ENCODE measurements around the gene SPNS1.
"Not testable (repeated sequence)": the region's sequence is repeated elsewhere in the genome, so short reads cannot be mapped to it uniquely, and the experiment has no call there.

Gene SPNS1

DNA sequence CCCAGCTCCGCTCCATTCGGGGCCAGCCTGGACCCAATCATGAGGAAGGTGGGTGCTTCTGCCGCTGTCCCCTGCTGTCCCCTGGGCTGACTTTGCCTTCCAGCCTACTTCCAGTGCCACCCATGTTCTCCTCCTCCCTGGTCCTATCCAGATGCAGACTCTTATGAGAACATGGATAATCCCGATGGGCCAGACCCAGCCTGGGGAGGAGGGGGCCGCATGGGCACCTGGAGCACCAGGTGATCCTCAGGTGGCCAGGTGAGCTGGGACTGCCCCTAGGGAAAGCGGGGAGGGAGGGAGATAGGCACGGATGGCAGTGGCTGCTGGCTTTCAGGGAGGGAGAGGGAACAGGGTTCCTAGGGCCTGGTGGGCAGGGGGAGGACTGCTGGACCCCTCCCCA lies 35.9 kb upstream of the SPNS1 start:
- no peak overlapping the region for H3K4me3 ChIP-seq (ENCODE audit: control insufficient read depth, low read depth, low read length)
- TF ChIP-seq, protein P1, sequence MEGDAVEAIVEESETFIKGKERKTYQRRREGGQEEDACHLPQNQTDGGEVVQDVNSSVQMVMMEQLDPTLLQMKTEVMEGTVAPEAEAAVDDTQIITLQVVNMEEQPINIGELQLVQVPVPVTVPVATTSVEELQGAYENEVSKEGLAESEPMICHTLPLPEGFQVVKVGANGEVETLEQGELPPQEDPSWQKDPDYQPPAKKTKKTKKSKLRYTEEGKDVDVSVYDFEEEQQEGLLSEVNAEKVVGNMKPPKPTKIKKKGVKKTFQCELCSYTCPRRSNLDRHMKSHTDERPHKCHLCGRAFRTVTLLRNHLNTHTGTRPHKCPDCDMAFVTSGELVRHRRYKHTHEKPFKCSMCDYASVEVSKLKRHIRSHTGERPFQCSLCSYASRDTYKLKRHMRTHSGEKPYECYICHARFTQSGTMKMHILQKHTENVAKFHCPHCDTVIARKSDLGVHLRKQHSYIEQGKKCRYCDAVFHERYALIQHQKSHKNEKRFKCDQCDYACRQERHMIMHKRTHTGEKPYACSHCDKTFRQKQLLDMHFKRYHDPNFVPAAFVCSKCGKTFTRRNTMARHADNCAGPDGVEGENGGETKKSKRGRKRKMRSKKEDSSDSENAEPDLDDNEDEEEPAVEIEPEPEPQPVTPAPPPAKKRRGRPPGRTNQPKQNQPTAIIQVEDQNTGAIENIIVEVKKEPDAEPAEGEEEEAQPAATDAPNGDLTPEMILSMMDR (conservative IDR thresholded peaks at IDR 0.05; ENCODE audit: control insufficient read depth, insufficient read depth, low read depth, low read length), result no peak
- DNase-seq (ENCODE audit: low read depth), result no peak

DNA sequence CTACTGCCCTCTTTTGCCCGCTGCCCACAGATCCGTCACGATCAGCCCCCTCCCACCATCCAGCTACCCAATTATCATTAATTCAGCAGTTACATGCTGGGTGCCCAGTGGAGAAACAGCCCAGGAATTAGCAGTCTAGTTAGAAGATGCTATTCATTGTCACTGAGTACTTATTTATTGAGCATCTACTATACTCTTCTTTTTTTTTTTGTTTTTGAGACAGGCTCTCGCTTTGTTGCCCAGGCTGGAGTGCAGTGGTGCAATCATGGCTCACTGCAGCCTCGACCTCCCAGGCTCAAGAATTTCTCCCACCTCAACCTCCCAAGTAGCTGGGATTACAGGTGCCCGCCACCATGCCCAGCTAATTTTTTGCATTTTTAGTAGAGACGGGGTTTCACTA lies 34.8 kb upstream of the SPNS1 start:
- not testable (repeated sequence) for H3K4me3 ChIP-seq (ENCODE audit: control insufficient read depth, low read depth, low read length); DNase-seq (ENCODE audit: low read depth)

DNA sequence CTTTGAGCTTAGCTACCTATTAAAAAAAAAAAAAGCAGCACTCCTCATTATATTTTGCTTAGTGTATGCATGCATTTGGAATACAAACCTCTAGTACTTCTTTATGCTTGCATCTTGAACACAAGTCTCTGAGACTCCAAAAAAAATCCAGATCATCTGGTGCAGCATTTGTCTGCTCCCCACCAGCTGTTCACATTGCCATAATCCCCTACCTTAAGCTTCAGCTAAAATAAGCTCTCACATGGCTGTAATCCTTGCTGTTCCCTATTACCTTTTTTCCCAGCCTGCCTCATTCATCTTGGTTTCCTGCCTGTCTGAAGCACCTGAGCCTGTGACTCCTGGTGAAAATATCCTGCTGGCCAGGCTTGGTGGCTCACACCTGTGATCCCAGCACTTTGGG lies 31.3 kb upstream of the SPNS1 start:
- TF ChIP-seq, protein P1 (conservative IDR thresholded peaks at IDR 0.05; ENCODE audit: control insufficient read depth, insufficient read depth, low read depth, low read length), result no peak
- no peak overlapping the region for H3K4me3 ChIP-seq (ENCODE audit: control insufficient read depth, low read depth, low read length)
- DNase-seq (ENCODE audit: low read depth), result no peak

DNA sequence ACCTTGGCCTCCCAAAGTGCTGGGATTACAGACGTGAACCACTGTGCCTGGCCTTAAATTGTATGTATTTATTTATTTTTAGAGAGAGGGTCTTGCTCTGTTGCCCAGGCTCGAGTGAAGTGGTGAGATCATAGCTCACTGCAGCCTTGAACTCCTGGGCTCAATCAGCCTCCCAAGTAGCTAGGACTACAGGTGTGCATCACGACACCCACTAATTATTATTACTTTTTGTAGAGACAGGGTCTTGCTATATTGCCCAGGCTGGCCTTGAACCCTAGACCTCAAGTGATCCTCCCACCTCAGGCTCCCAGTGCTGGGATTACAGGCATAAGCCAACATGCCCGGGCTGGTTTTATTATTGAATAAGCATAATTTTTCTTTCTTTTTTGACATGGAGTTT lies 27.9 kb upstream of the SPNS1 start:
- TF ChIP-seq, protein P1 (conservative IDR thresholded peaks at IDR 0.05; ENCODE audit: control insufficient read depth, insufficient read depth, low read depth, low read length), result no peak
- DNase-seq (ENCODE audit: low read depth), result no peak
- H3K4me3 ChIP-seq (ENCODE audit: control insufficient read depth, low read depth, low read length), result no peak overlapping the region

DNA sequence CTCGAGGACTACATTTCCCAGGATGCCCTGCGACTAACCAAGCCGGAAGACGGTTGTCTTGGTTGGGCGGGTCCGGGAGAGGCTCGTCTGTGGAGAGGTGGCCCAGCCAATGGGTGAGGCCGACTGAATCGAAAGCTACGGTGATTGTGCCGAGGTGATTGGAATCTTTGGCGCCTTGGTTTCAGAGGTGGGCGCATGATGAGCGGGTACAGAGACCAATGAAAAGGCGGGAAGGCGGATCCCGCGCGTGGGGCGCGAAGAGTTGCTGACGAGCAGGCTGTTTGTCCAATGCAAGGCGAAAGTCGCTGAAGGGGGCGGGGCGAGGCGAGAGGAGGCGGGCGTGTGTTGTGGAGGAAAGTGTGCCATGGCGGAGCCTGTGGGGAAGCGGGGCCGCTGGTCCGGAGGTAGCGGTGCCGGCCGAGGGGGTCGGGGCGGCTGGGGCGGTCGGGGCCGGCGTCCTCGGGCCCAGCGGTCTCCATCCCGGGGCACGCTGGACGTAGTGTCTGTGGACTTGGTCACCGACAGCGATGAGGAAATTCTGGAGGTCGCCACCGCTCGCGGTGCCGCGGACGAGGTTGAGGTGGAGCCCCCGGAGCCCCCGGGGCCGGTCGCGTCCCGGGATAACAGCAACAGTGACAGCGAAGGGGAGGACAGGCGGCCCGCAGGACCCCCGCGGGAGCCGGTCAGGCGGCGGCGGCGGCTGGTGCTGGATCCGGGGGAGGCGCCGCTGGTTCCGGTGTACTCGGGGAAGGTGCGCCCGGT lies 23.7 kb upstream of the SPNS1 start, which contains the start of gene NFATC2IP:
TSS of gene NFATC2IP (plus strand) at position 290 of the 762 bp plus-strand sequence. CDS start at position 365, 75 bp downstream.
- peak; percentile 100 for DNase-seq (ENCODE audit: low read depth)
- H3K4me3 ChIP-seq (ENCODE audit: control insufficient read depth, low read depth, low read length), result peak within 1 kb of the TSS; percentile 81
- TF ChIP-seq, protein P1 (conservative IDR thresholded peaks at IDR 0.05; ENCODE audit: control insufficient read depth, insufficient read depth, low read depth, low read length), result no peak

DNA sequence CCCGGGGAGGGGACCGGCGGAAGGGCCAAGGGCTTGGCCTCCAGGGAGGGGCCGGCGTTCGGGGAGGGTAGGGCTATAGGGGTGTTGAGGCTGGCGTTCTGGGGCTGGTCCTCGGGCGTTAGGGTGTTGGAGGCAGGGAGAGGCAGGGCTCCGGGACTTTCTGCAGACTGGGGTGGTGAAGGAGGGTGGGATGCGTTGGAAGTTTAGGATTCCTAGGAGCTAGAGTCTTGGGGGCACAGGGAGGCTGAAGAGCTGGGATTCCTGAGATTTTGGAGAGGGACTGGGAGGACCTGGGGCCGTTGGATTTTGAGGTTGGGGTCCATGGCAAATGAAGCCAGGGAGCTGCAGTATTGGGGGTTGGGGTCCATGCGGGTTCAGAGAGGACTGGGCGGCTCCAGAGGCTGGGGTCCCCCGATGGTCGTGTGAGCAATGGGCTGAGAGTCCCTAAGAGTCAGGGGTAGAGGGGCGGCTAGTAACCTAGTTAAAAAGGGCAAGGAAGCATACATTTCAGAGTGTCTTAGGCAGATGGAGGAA lies 23.1 kb upstream of the SPNS1 start:
- TF ChIP-seq, protein P1 (conservative IDR thresholded peaks at IDR 0.05; ENCODE audit: control insufficient read depth, insufficient read depth, low read depth, low read length), result no peak
- H3K4me3 ChIP-seq (ENCODE audit: control insufficient read depth, low read depth, low read length), result peak overlapping the region; percentile 81
- no peak for DNase-seq (ENCODE audit: low read depth)

DNA sequence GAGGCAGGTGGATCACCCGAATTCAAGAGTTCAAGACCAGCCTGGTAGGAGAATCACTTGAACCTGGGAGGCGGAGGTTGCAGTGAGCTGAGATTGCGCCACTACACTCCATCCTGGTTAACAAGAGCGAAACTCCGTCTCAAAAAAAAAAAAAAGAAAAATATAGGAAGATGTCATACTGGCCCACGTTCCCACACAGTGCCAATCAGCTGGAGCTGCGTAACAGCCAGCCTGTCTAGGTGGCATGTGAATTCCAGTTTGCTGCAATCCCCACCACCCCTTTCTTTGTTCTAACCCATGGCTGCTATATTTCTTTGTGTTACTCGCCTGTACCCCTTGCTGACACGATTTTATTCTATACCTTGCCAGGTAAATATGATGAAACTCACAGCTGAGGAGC lies 16.4 kb upstream of the SPNS1 start:
- H3K4me3 ChIP-seq (ENCODE audit: control insufficient read depth, low read depth, low read length), result no peak overlapping the region
- no peak for DNase-seq (ENCODE audit: low read depth)
- TF ChIP-seq, protein P1 (conservative IDR thresholded peaks at IDR 0.05; ENCODE audit: control insufficient read depth, insufficient read depth, low read depth, low read length), result no peak

Data from fibroblast of mammary gland (primary cell).